A673 (cell line): ENCODE results near the gene OR12D2. TPM values are rescaled to one million over a fixed set of nuclear protein-coding genes. Genes with fewer than 3 reads are reported as not detected.
A peak's percentile ranks its signal among the peaks of the same experiment; 100 is the strongest.
"Not testable (repeated sequence)": the region's sequence is repeated elsewhere in the genome, so short reads cannot be mapped to it uniquely, and the experiment has no call there.

ENCODE experiments used
- Bru-seq: library from RNA; stranded (reverse); fragments of 400-500 nt; gene quantifications from one replicate; lab custom pipeline; 2021; lab: Mats Ljungman, UMichigan
- BruChase-seq, 2 experiments: library from RNA; stranded (reverse); fragments of 400-500 nt; gene quantifications; one replicate each; lab custom pipeline; 2021; lab: Mats Ljungman, UMichigan
- BruUV-seq: library from RNA; stranded (reverse); fragments of 400-500 nt; replicated peaks from 2 replicates; lab custom pipeline; 2021; lab: Mats Ljungman, UMichigan
- CTCF ChIA-PET: fragments of 300-600 bp; sonication (Branson Sonifier 250); formaldehyde crosslinking; loops from one replicate; lab custom pipeline; 2022; ENCODE audit warnings: antibody characterized with exemption; lab: Charles Lee
- POLR2A ChIA-PET: fragments of 300-600 bp; sonication (Branson Sonifier 250); formaldehyde crosslinking; loops from one replicate; lab custom pipeline; 2022; ENCODE audit warnings: antibody characterized with exemption; ENCODE audit not compliant: low non-redundant PET; lab: Charles Lee
- DNase-seq: peaks from one replicate; pipeline ENCODE4 v3.0.0-alpha.2; 2015; ENCODE audit warnings: low spot score
- H3K27ac ChIP-seq: fragments of 200-600 bp; sonication (generic); 2 replicates; pipeline ENCODE4 v1.5.1; 2016; ENCODE audit warnings: mixed run types, low read depth, mild to moderate bottlenecking, mixed read lengths, antibody characterized with exemption, low read length; ENCODE audit not compliant: poor library complexity, severe bottlenecking
- H3K27me3 ChIP-seq: fragments of 200-600 bp; sonication (generic); replicated peaks from 2 replicates; pipeline ENCODE4 v1.6.1; 2017; ENCODE audit warnings: mixed run types, low read depth, mild to moderate bottlenecking, mixed read lengths, antibody characterized with exemption, low read length; ENCODE audit not compliant: insufficient read depth, poor library complexity
- H3K36me3 ChIP-seq: fragments of 200-600 bp; sonication (generic); 2 replicates; pipeline ENCODE4 v1.6.1; 2016; ENCODE audit warnings: mixed run types, mild to moderate bottlenecking, mixed read lengths, antibody characterized with exemption, low read length; ENCODE audit not compliant: insufficient read depth, poor library complexity, severe bottlenecking
- H3K4me1 ChIP-seq: fragments of 200-600 bp; sonication (generic); 2 replicates; pipeline ENCODE4 v1.6.1; 2017; ENCODE audit warnings: mixed run types, mild to moderate bottlenecking, mixed read lengths, antibody characterized with exemption, low read length; ENCODE audit not compliant: insufficient read depth, poor library complexity, severe bottlenecking
- H3K4me3 ChIP-seq: fragments of 200-600 bp; sonication (generic); 2 replicates; pipeline ENCODE4 v1.5.1; 2016; ENCODE audit warnings: low read depth, mixed run types, mild to moderate bottlenecking, mixed read lengths, low read length; ENCODE audit not compliant: poor library complexity, severe bottlenecking
- H3K9me3 ChIP-seq: fragments of 200-600 bp; sonication (generic); 2 replicates; pipeline ENCODE4 v1.6.1; 2016; ENCODE audit warnings: mixed run types, low read depth, mild to moderate bottlenecking, mixed read lengths, antibody characterized with exemption, low read length; ENCODE audit not compliant: poor library complexity, severe bottlenecking
- EZH2 ChIP-seq: fragments of 200-600 bp; sonication (generic); IDR thresholded peaks from 2 replicates; pipeline ENCODE4 v1.6.1; 2017; ENCODE audit warnings: borderline replicate concordance, low read depth, mild to moderate bottlenecking, mixed read lengths, antibody characterized with exemption, low read length; ENCODE audit not compliant: poor library complexity, severe bottlenecking
- intact Hi-C: fragments of 100-400 bp; cut with micrococcal nuclease; formaldehyde crosslinking; loops from one replicate; pipeline ENCODE4 v1.10.0; 2022; ENCODE audit not compliant: unreplicated experiment
- long read RNA-seq: library from polyadenylated mRNA; stranded (forward); transcript quantifications from one replicate; pipeline ENCODE4 v2.0.0, GENCODE V29; 2022
- total RNA-seq: library from RNA; stranded (reverse); gene quantifications from 2 replicates; pipeline ENCODE4 v1.2.3, GENCODE V29; 2021
- TF ChIP-seq, protein P1 (sequence below): fragments of 300-800, 200-600 bp; sonication (generic); conservative IDR thresholded peaks from 2 replicates; pipeline ENCODE4 v1.5.1; 2017; ENCODE audit warnings: low read depth, mild to moderate bottlenecking, antibody characterized with exemption, low read length, moderate library complexity, mixed read lengths

OR12D2 gene, protein sequence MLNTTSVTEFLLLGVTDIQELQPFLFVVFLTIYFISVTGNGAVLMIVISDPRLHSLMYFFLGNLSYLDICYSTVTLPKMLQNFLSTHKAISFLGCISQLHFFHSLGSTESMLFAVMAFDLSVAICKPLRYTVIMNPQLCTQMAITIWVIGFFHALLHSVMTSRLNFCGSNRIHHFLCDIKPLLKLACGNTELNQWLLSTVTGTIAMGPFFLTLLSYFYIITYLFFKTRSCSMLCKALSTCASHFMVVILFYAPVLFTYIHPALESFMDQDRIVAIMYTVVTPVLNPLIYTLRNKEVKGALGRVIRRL
- total RNA-seq (not detected in 2 replicates), Bru-seq, nascent RNA (not detected), BruChase-seq, experiment 1, labeled RNA remaining after a 2-hour chase (not detected), BruChase-seq, experiment 2, labeled RNA remaining after a 6-hour chase (percentile 17 among the genes with signal in this experiment)
- long read RNA-seq: 0 reads

DNA sequence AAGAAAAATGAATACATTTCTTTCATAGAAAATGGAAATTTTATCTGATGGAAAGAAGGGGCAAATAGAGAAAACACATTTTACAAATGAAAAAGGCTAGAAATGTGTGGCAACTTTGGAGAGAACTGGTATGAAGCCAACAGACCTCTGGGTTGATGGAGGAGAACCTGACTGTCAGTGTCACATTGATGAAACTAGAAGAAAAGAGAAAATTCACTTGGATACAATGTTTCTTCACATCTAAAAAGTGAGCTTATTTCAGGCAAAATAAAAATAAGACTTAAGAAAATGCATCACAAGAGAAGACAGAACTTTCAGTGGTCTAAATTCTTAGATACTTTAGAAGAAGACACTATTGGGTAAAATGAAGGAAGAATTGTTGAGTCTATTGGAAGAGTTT lies at the start of gene OR12D2:
TSS of gene OR12D2 (plus strand) at position 301 of the 400 bp plus-strand sequence. CDS start 1,069 bp downstream, outside the sequence.
- Histone ChIP-seq H3K9me3 (no peaks in the 10 kb centered on the region), H3K4me1 (no peaks in the 10 kb centered on the region), H3K27me3 (peaks cover 36% of the 10 kb centered on the region), H3K36me3 (no peaks in the 10 kb centered on the region), H3K4me3 (no peak within 1 kb of the TSS), H3K27ac (no peak within 1 kb of the TSS)
- DNase-seq: no peak
- CTCF ChIA-PET: no interaction called here
- intact Hi-C loops: no loop called here
- no TSS peak for BruUV-seq
- TF ChIP-seq EZH2: no peak
- TF ChIP-seq, protein P1, sequence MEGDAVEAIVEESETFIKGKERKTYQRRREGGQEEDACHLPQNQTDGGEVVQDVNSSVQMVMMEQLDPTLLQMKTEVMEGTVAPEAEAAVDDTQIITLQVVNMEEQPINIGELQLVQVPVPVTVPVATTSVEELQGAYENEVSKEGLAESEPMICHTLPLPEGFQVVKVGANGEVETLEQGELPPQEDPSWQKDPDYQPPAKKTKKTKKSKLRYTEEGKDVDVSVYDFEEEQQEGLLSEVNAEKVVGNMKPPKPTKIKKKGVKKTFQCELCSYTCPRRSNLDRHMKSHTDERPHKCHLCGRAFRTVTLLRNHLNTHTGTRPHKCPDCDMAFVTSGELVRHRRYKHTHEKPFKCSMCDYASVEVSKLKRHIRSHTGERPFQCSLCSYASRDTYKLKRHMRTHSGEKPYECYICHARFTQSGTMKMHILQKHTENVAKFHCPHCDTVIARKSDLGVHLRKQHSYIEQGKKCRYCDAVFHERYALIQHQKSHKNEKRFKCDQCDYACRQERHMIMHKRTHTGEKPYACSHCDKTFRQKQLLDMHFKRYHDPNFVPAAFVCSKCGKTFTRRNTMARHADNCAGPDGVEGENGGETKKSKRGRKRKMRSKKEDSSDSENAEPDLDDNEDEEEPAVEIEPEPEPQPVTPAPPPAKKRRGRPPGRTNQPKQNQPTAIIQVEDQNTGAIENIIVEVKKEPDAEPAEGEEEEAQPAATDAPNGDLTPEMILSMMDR: no peak
- POLR2A ChIA-PET: no interaction called here

- CTCF ChIA-PET, H3K9me3 ChIP-seq, BruUV-seq, intact Hi-C loops, H3K4me3 ChIP-seq, H3K36me3 ChIP-seq, H3K4me1 ChIP-seq, H3K27me3 ChIP-seq, POLR2A ChIA-PET, H3K27ac ChIP-seq, DNase-seq: not testable (repeated sequence)
Measured at GRCh38 chr6:29349348-29349747, 46.1 kb upstream of the OR12D2 start.

- Histone ChIP-seq H3K4me1 (no peaks in the 10 kb centered on the region), H3K4me3 (no peak overlapping the region), H3K36me3 (no peaks in the 10 kb centered on the region), H3K27ac (no peak overlapping the region), H3K27me3 (peaks cover 9% of the 10 kb centered on the region), H3K9me3 (no peaks in the 10 kb centered on the region)
- no peak for DNase-seq
- intact Hi-C loops: no loop called here
- BruUV-seq: no TSS peak
- CTCF ChIA-PET: no interaction called here
- TF ChIP-seq, protein P1: no peak
- no peak for TF ChIP-seq EZH2
- POLR2A ChIA-PET: no interaction called here
Measured at GRCh38 chr6:29354980-29355379, 40.5 kb upstream of the OR12D2 start.
